Superior temporal gyrus (tissue), 1 donor: ENCODE data around the gene H2AZ1.

Experiments used
- DNase-seq: peaks from one replicate; pipeline ENCODE4 v3.0.0-alpha.2; 2016; ENCODE audit errors: extremely low spot score

Gene H2AZ1

DNA sequence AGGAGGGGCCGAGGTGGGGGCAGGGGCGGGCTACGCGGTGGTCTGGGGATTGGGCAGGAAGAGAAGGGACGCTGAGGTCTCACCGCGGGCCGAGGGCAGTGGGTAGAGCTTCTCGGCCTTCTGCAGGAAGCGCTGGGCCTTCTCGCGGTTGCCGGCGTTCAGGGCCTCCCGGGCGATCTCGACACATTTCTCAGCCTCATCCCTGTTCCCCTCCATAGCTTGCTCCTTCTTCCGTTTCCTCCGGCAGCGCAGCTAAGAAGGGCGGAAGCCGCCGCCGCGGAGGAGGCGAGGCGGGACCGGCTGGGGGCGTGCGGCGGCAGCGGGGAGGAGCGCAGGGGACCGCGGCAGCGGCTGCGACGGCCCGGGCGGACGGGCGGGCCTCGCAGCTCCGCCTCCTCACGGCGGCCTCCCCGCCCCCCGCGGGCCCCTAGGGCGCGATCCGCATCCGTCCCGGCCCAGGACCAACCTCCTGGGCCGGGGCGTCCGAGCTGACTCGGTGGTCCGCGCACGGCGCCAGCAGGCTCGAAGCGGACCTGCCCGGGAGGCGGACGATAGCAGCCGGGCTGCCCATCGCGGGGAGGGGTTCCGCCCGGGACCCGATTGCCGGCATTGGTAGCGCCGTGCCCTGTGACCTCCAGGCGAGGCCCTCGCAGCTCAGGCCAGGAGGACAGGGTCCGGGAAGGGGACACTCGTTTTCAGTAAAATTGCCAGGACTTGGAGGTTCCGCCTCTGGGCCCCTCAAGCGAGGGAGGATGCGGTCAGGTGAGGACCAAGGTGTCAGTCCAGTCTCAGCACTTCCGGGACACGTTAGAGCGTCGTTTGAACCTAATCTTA, 3.5 kb downstream of the H2AZ1 start, which contains the start of gene DNAJB14:
DNAJB14 (minus strand) TSS at position 263 of the 834 bp plus-strand sequence; CDS start at position 216, 47 bp downstream.
- peak; percentile 67 for DNase-seq

DNA sequence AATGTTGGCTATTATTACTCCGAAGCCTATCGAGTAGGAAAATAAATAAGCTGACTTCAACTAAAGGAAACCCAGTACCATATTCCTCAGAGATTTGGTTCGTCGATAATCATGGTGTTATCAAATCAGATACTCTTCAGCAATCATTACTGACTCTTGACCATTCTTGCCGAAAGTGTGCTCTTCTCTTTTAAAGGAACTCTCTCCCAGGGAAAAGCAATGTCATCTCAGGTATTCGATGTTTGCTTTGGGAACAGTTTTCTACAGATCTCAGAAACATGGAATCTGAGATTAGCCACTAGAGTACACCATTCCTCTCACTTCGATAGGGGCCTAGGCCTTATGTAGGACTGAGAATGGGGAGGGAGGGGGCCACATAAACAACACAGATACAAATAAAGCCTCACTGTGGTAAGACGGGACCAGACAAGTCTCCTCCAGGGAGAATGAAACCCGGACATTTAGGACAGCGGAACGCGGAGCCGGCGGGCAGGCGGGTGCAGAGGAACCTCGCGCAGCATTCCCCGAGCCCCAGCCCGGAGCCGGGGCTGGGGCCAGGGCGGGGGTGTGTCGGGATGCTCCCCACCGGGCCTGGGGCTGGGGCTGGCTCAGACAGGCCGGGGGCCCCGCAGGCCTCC, 4.2 kb downstream of the H2AZ1 start:
- peak; percentile 45 for DNase-seq

- DNase-seq: no peak
Observed at GRCh38 chr4:99943904-99944437, 6.1 kb downstream of the H2AZ1 start.

- DNase-seq: no peak
Observed at GRCh38 chr4:99938243-99938753, 11.8 kb downstream of the H2AZ1 start.

DNA sequence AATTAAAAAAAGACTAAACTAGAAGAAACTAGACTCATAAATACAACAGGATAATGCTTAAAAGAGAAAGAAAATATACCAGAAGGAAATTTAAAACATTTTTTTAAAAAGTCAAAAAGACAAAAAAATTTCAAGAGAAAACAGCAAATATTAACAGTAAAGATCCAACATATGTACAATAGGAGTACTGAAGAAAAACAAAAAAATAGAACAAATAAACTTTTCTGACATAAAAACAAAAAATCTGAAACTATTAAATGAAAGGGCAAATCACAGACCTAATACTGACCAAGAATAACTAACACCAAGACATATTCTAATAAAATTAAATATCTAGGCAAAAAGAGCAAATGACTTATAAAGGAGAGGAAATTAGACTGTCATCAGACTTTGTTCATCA, 15.2 kb downstream of the H2AZ1 start:
- no peak for DNase-seq

DNA sequence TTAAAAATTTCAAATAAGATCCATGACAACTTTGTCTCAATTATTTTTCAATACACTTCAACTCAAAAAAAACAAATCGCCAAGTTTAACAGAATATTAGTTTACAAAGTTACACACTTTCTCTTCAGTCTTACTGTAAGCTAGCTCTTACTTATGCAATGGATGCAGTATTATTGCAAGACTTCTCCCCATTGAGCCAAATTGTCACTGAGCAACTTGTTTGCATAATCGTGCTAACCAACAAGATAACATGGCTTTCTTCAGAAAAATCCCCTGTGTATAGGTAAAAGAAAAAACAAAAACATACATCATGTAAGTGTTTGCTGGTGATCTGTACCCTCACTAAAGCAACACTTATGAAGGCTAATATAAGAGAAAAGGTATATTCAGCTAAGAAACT, 22.5 kb downstream of the H2AZ1 start:
- no peak for DNase-seq

GRCh38 chr4:99921174-99921573, 28.9 kb downstream of the H2AZ1 start:
- DNase-seq: no peak

- DNase-seq: no peak
Observed at GRCh38 chr4:99918656-99919055, 31.4 kb downstream of the H2AZ1 start.

GRCh38 chr4:99917575-99917974, 32.5 kb downstream of the H2AZ1 start:
- no peak for DNase-seq

GRCh38 chr4:99915449-99915848, 34.6 kb downstream of the H2AZ1 start:
- DNase-seq: no peak
